BE2C (cell line): ENCODE results near the gene SCRN2.
A peak's percentile ranks its signal among the peaks of the same experiment; 100 is the strongest.

Source experiments
- DNase-seq: peaks from one replicate; pipeline ENCODE4 v3.0.0-alpha.2; 2020
- H3K27me3 ChIP-seq: fragments of 250-450 bp; sonication (Bioruptor Pico); 2 replicates; pipeline ENCODE4 v1.5.1; 2020; ENCODE audit warnings: mild to moderate bottlenecking
- H3K36me3 ChIP-seq: fragments of 250-450 bp; sonication (Bioruptor Pico); 2 replicates; pipeline ENCODE4 v1.5.1; 2020; ENCODE audit warnings: mild to moderate bottlenecking
- H3K4me1 ChIP-seq: fragments of 250-450 bp; sonication (Bioruptor Pico); 2 replicates; pipeline ENCODE4 v1.5.1; 2020
- H3K4me3 ChIP-seq: 2 replicates; pipeline ENCODE4 v1.5.1; 2011; ENCODE audit warnings: low read depth, low read length
- H3K9me3 ChIP-seq: fragments of 250-450 bp; sonication (Bioruptor Pico); 2 replicates; pipeline ENCODE4 v1.5.1; 2020
- TF ChIP-seq, protein P1 (sequence below): IDR thresholded peaks from 2 replicates; pipeline ENCODE4 v1.5.1; 2012; ENCODE audit warnings: mild to moderate bottlenecking, low read depth, low read length

The SCRN2 gene

DNA sequence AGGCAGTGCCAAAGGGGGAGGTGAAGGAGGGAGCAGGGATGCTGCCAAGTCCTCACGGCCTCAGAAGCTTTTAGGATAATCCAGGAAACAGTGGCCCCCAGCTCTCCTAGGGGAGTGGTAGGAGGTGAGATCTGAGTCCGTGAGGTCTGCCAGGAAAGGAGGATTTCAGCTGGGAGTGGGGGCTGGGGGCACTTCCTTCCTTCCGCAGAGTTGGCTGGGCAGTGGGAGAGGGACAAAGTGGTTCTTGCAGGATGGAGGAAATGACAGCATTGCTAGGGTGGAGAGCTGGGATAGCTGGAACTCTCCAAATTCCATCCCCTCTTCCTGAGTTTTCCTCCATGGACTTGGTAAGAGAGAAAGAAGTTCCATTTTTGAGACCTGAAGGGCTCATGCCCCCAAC, 14.7 kb upstream of the SCRN2 start:
- Histone ChIP-seq H3K36me3 (no peaks in the 10 kb centered on the region), H3K9me3 (no peaks in the 10 kb centered on the region), H3K4me3 (no peak overlapping the region), H3K4me1 (no peaks in the 10 kb centered on the region; the same call in 1 of the 2 replicates), H3K27me3 (peaks cover 95% of the 10 kb centered on the region)
- no peak for DNase-seq
- TF ChIP-seq, protein P1, sequence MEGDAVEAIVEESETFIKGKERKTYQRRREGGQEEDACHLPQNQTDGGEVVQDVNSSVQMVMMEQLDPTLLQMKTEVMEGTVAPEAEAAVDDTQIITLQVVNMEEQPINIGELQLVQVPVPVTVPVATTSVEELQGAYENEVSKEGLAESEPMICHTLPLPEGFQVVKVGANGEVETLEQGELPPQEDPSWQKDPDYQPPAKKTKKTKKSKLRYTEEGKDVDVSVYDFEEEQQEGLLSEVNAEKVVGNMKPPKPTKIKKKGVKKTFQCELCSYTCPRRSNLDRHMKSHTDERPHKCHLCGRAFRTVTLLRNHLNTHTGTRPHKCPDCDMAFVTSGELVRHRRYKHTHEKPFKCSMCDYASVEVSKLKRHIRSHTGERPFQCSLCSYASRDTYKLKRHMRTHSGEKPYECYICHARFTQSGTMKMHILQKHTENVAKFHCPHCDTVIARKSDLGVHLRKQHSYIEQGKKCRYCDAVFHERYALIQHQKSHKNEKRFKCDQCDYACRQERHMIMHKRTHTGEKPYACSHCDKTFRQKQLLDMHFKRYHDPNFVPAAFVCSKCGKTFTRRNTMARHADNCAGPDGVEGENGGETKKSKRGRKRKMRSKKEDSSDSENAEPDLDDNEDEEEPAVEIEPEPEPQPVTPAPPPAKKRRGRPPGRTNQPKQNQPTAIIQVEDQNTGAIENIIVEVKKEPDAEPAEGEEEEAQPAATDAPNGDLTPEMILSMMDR: no peak

DNA sequence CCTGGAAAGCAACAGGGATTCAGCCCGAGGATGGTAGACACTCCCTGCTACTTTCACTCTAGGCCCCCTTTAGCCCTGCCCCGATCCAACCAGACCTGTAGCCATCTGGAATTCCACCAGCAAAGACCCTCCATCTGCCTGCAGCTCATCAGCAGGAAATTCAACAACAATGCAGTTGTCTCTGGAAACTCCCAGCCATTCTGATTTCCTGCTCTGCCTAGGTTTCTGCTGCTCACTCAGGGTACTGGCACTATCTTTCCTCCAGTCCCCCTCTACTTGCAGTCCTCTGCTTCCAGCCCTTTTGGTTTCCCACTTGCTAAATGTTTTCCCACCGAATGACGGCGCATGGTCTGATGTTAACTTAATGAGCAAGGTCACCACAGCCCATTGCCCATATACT, 12.5 kb upstream of the SCRN2 start:
- no peaks in the 10 kb centered on the region for H3K4me1 ChIP-seq
- H3K4me3 ChIP-seq: no peak overlapping the region
- TF ChIP-seq, protein P1: no peak
- peaks cover 98% of the 10 kb centered on the region for H3K27me3 ChIP-seq
- H3K9me3 ChIP-seq: no peaks in the 10 kb centered on the region
- H3K36me3 ChIP-seq: no peaks in the 10 kb centered on the region
- DNase-seq: no peak

DNA sequence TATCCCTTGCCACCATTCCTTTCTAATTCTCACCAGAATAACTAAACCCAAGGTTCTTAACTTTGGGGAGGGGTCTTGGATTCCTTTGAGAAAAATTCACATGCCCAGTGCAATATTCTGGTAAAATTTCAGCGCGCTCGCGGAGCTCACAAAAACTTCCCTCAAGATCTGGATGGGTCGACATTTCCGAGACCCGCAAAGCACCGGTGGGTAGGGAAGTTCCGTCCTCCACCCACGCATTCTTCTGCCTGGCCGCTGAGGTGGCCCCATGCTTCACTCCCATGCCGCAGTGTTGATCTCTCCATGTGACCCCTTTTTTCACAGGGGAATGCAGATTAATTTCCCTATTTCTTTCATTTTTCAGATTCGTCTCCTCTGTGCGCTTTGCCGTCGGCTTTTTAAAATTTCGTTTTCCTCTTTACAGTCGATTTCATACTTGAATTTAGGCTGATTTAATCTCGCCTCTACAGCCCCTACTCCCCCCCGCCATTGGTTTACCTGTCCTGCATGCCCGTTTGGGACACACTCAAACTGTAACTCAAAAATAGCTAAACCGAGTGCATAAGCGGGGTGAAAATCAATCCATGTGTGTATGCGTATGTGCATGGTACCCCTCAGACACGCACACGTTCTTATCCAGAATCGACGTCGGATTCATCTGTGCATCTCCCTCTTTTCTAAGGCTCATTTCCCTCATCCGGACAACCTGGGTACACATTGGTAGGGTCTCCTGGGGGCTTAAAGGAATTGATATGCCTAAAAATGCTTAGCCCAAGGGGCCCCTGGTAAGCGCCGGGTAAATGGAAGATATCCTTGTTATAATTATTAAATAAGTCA, 11.3 kb upstream of the SCRN2 start:
- Histone ChIP-seq H3K4me3 (no peak overlapping the region), H3K9me3 (no peaks in the 10 kb centered on the region), H3K36me3 (no peaks in the 10 kb centered on the region), H3K4me1 (no peaks in the 10 kb centered on the region), H3K27me3 (peaks cover 99% of the 10 kb centered on the region)
- no peak for DNase-seq
- TF ChIP-seq, protein P1: no peak

DNA sequence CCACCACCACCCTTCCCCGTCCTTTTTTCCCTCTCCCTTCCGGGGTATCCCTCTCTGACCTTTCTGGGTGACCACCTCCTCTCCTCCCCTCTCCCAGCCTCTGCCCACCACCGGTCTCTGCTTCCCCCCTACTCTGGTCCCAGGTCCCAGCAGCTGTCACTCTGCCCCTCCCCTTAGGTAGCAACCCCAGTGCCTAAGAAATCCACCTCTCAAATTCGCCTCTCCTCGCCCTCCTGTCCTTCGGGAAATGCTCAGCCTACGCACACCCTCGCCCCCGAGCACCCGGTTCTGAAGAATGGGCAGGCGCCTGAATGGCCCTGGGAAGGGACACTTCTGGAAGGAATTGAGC, 10.7 kb upstream of the SCRN2 start:
- TF ChIP-seq, protein P1: no peak
- DNase-seq: no peak
- H3K9me3 ChIP-seq: no peaks in the 10 kb centered on the region
- H3K27me3 ChIP-seq: peaks cover 99% of the 10 kb centered on the region
- no peak overlapping the region for H3K4me3 ChIP-seq
- no peaks in the 10 kb centered on the region for H3K36me3 ChIP-seq
- no peaks in the 10 kb centered on the region for H3K4me1 ChIP-seq

DNA sequence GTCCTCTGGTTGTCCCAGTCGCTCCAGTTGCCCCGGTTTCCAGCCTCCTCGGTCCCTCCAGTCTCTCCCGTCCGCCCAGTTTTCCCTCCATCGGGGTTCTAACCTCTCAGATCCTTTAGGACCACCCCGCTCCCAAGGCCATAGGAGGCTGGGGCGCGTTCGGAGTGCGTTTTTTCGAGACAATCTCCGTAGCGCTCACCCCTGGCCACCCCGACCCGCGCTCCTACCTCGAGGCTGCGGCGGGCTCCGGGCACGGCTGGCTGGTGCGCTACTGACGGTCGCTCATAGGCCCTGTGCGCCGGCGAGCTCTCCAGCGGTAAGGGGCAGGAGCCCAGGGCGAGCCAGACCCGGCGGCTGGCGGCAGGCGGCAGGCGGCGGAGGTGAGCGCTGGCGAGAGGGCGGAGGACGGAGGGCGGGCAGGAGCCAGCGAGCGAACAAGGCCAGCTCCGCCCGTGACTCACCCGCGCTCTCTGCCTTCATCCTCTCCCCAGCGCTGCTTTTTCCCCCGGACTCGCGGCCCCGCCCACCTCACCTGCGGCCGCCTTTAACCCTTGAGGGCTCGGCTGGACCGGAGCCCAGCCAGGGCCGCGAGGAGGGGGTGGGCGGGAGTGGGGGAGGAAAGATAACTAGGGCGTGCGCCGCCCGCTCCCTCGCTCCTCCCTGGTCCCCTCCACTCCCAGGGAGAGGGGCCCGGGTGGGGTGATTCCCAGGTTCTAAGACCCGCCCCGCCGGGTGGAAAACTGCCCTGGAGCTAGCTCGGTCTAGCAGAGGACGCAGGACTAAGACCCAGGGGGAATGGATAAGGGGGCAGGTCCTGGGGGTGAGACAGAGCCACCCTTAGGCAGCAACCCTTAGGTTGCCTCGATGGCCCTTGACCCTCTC, 9.9 kb upstream of the SCRN2 start, which contains the start of gene SP6:
TSS of gene SP6 (minus strand) at position 472 of the 882 bp plus-strand sequence. CDS start 2,734 bp downstream, outside the sequence.
- no peaks in the 10 kb centered on the region for H3K9me3 ChIP-seq
- no peak within 1 kb of the TSS for H3K4me3 ChIP-seq
- DNase-seq: peak; percentile 72
- peaks cover 99% of the 10 kb centered on the region for H3K27me3 ChIP-seq
- TF ChIP-seq, protein P1: no peak
- no peaks in the 10 kb centered on the region for H3K36me3 ChIP-seq
- no peaks in the 10 kb centered on the region for H3K4me1 ChIP-seq
